BLaER1 (cell line): ENCODE data around the gene HOXD3.

Experiments
- H3K27ac ChIP-seq: shearing (Covaris generic); formaldehyde crosslinking; 2 replicates; pipeline ENCODE4 v1.8.1; 2022
- H3K27me3 ChIP-seq: shearing (Covaris generic); formaldehyde crosslinking; 2 replicates; pipeline ENCODE4 v1.8.1; 2022
- H3K36me3 ChIP-seq: shearing (Covaris generic); formaldehyde crosslinking; 2 replicates; pipeline ENCODE4 v1.8.1; 2022
- H3K4me1 ChIP-seq: shearing (Covaris generic); formaldehyde crosslinking; 2 replicates; pipeline ENCODE4 v1.8.1; 2022
- H3K4me2 ChIP-seq: shearing (Covaris generic); formaldehyde crosslinking; 2 replicates; pipeline ENCODE4 v1.8.1; 2022
- H3K4me3 ChIP-seq: shearing (Covaris generic); formaldehyde crosslinking; 2 replicates; pipeline ENCODE4 v1.8.1; 2022
- H3K9ac ChIP-seq: shearing (Covaris generic); formaldehyde crosslinking; 2 replicates; pipeline ENCODE4 v1.8.1; 2022
- H3K9me3 ChIP-seq: shearing (Covaris generic); formaldehyde crosslinking; 2 replicates; pipeline ENCODE4 v1.8.1; 2022
- H4K20me1 ChIP-seq: shearing (Covaris generic); formaldehyde crosslinking; 2 replicates; pipeline ENCODE4 v1.8.1; 2022
- Cebpa-rat ChIP-seq: shearing (Covaris generic); IDR thresholded peaks from 2 replicates; pipeline ENCODE4 v1.8.1; 2022

HOXD3 gene

GRCh38 chr2:176133389-176133788 is 23.7 kb upstream of the HOXD3 start:
- no peaks in the 10 kb centered on the region for H3K36me3 ChIP-seq
- peaks cover 23% of the 10 kb centered on the region for H3K4me1 ChIP-seq
- peaks cover 98% of the 10 kb centered on the region for H3K27me3 ChIP-seq
- H3K9ac ChIP-seq, result no peak overlapping the region
- no peak overlapping the region for H3K27ac ChIP-seq
- H3K4me2 ChIP-seq, result no peak overlapping the region
- no peak for TF ChIP-seq Cebpa-rat
- peaks cover 49% of the 10 kb centered on the region for H4K20me1 ChIP-seq
- H3K4me3 ChIP-seq, result no peak overlapping the region
- peaks cover 33% of the 10 kb centered on the region for H3K9me3 ChIP-seq

- Histone ChIP-seq H3K4me3 (no peak overlapping the region), H3K27ac (no peak overlapping the region), H3K36me3 (no peaks in the 10 kb centered on the region), H3K27me3 (peaks cover 98% of the 10 kb centered on the region), H4K20me1 (peaks cover 43% of the 10 kb centered on the region), H3K9me3 (peaks cover 37% of the 10 kb centered on the region), H3K4me2 (no peak overlapping the region), H3K4me1 (peaks cover 16% of the 10 kb centered on the region), H3K9ac (no peak overlapping the region)
- TF ChIP-seq Cebpa-rat, result no peak
Observed at GRCh38 chr2:176134035-176134434, 23.1 kb upstream of the HOXD3 start.

GRCh38 chr2:176135035-176135440 is 22.1 kb upstream of the HOXD3 start:
- Histone ChIP-seq H3K36me3 (no peaks in the 10 kb centered on the region), H3K9ac (no peak overlapping the region), H3K27me3 (peaks cover 94% of the 10 kb centered on the region), H3K4me3 (no peak overlapping the region), H4K20me1 (peaks cover 36% of the 10 kb centered on the region; the same call in 1 of the 2 replicates), H3K27ac (no peak overlapping the region), H3K9me3 (peaks cover 33% of the 10 kb centered on the region), H3K4me2 (no peak overlapping the region), H3K4me1 (peaks cover 15% of the 10 kb centered on the region)
- no peak for TF ChIP-seq Cebpa-rat

- Histone ChIP-seq H3K4me3 (no peak overlapping the region), H3K4me2 (peak overlapping the region; percentile 48), H4K20me1 (peaks cover 23% of the 10 kb centered on the region; the same call in 1 of the 2 replicates), H3K27ac (no peak overlapping the region), H3K36me3 (no peaks in the 10 kb centered on the region), H3K4me1 (peaks cover 15% of the 10 kb centered on the region), H3K27me3 (peaks cover 89% of the 10 kb centered on the region), H3K9ac (no peak overlapping the region), H3K9me3 (peaks cover 28% of the 10 kb centered on the region; the same call in 1 of the 2 replicates)
- no peak for TF ChIP-seq Cebpa-rat
Observed at GRCh38 chr2:176136374-176137251, 20.5 kb upstream of the HOXD3 start.

GRCh38 chr2:176137252-176137580 is 19.9 kb upstream of the HOXD3 start:
- H3K9me3 ChIP-seq, result peaks cover 28% of the 10 kb centered on the region; the same call in 1 of the 2 replicates
- TF ChIP-seq Cebpa-rat, result no peak
- no peaks in the 10 kb centered on the region for H3K36me3 ChIP-seq
- H3K27ac ChIP-seq, result no peak overlapping the region
- no peak overlapping the region for H3K4me2 ChIP-seq
- H3K27me3 ChIP-seq, result peaks cover 83% of the 10 kb centered on the region
- H3K4me1 ChIP-seq, result peaks cover 15% of the 10 kb centered on the region
- no peak overlapping the region for H3K4me3 ChIP-seq
- H4K20me1 ChIP-seq, result peaks cover 19% of the 10 kb centered on the region; the same call in 1 of the 2 replicates
- H3K9ac ChIP-seq, result no peak overlapping the region

- no peak overlapping the region for H3K4me3 ChIP-seq
- H3K4me1 ChIP-seq, result peaks cover 15% of the 10 kb centered on the region
- TF ChIP-seq Cebpa-rat, result no peak
- no peak overlapping the region for H3K4me2 ChIP-seq
- peaks cover 12% of the 10 kb centered on the region; the same call in 1 of the 2 replicates for H4K20me1 ChIP-seq
- no peaks in the 10 kb centered on the region for H3K36me3 ChIP-seq
- peaks cover 76% of the 10 kb centered on the region for H3K27me3 ChIP-seq
- H3K27ac ChIP-seq, result no peak overlapping the region
- H3K9me3 ChIP-seq, result peaks cover 28% of the 10 kb centered on the region; the same call in 1 of the 2 replicates
- H3K9ac ChIP-seq, result no peak overlapping the region
Observed at GRCh38 chr2:176137906-176138305, 19.2 kb upstream of the HOXD3 start.

GRCh38 chr2:176138526-176138922 is 18.6 kb upstream of the HOXD3 start:
- Histone ChIP-seq H3K4me1 (peaks cover 15% of the 10 kb centered on the region), H3K9me3 (peaks cover 28% of the 10 kb centered on the region; the same call in 1 of the 2 replicates), H3K4me3 (no peak overlapping the region), H3K27ac (no peak overlapping the region), H3K9ac (no peak overlapping the region), H4K20me1 (peaks cover 6% of the 10 kb centered on the region; the same call in 1 of the 2 replicates), H3K4me2 (no peak overlapping the region), H3K27me3 (peaks cover 74% of the 10 kb centered on the region), H3K36me3 (no peaks in the 10 kb centered on the region)
- no peak for TF ChIP-seq Cebpa-rat

- peaks cover 28% of the 10 kb centered on the region; the same call in 1 of the 2 replicates for H3K9me3 ChIP-seq
- no peak for TF ChIP-seq Cebpa-rat
- H3K36me3 ChIP-seq, result no peaks in the 10 kb centered on the region
- H3K4me2 ChIP-seq, result no peak overlapping the region
- peaks cover 5% of the 10 kb centered on the region; the same call in 1 of the 2 replicates for H4K20me1 ChIP-seq
- H3K9ac ChIP-seq, result no peak overlapping the region
- peaks cover 68% of the 10 kb centered on the region for H3K27me3 ChIP-seq
- H3K4me1 ChIP-seq, result peaks cover 15% of the 10 kb centered on the region
- no peak overlapping the region for H3K27ac ChIP-seq
- no peak overlapping the region for H3K4me3 ChIP-seq
Observed at GRCh38 chr2:176138923-176139660, 18.0 kb upstream of the HOXD3 start.

- no peaks in the 10 kb centered on the region for H3K36me3 ChIP-seq
- H4K20me1 ChIP-seq, result peaks cover 5% of the 10 kb centered on the region; the same call in 1 of the 2 replicates
- no peak overlapping the region for H3K4me3 ChIP-seq
- no peak overlapping the region for H3K27ac ChIP-seq
- H3K9me3 ChIP-seq, result peaks cover 28% of the 10 kb centered on the region; the same call in 1 of the 2 replicates
- TF ChIP-seq Cebpa-rat, result no peak
- peaks cover 60% of the 10 kb centered on the region for H3K27me3 ChIP-seq
- peaks cover 15% of the 10 kb centered on the region for H3K4me1 ChIP-seq
- no peak overlapping the region for H3K9ac ChIP-seq
- no peak overlapping the region for H3K4me2 ChIP-seq
Observed at GRCh38 chr2:176139661-176140512, 17.2 kb upstream of the HOXD3 start.
